ENCODE measurements around the gene PCDH15. TPM values are rescaled to one million over a fixed set of nuclear protein-coding genes. Genes with fewer than 3 reads are reported as not detected.

PCDH15 gene
- total RNA-seq, 1 donor from 2014 or later = not detected

DNA sequence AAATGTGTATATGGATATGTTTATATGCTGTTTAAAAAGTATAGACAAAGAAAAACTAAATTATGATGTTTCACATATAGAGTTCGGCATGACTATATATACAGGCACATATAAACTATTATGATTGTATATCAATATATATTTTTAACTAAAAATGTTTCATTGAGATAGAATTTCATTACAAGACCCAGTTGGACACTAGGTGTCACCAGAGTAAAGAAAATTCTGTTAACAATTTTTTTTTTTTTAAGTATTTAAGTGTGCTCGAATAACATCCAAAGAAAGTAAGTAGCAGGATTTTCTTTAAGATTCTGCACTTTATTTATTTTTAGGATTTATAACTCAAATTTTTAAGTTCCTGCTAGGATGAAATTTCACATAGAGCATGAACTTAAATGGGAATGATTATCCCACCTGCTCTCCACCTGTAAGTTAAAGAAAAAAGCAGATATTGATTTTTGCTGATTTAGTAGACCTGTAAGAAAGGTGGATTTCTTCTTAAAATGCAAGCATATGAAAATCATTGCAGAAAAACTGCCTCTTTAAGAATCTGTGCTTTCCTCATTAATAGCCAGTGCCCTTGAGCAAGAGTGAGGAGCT, 961.5 kb downstream of the PCDH15 start:
- TF ChIP-seq CTCF (IDR thresholded peaks at IDR 0.05) = no peak
- Histone ChIP-seq H3K36me3 (no peaks in the 10 kb centered on the region), H3K4me3 (no peak overlapping the region), H3K27ac (no peak overlapping the region), H3K4me1 (no peaks in the 10 kb centered on the region), H3K27me3 (no peaks in the 10 kb centered on the region), H3K9me3 (no peaks in the 10 kb centered on the region)
- intact Hi-C loops (cut with DNase I) = no loop called here
- DNase-seq (ENCODE audit: low spot score in 2 of 2) = no peak

DNA sequence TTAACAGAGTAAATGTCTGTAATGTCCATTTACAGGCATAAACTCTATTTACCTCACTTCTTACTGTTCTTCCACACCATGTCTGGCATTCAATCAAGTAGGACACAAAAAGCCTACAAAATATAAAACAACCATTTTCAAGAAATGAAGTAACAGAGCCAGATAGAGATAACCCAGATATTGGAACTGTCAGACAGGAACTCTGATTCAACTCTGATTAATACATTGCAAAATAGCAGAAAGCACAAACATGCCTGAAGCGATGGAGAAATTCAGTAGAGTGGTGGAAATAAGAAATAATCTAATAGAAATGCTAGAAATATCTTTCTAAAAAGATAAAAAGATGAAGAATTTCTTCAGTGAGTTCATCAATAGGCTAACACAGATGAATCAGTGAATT, 964.4 kb downstream of the PCDH15 start:
- Histone ChIP-seq H3K27me3 (no peaks in the 10 kb centered on the region), H3K36me3 (no peaks in the 10 kb centered on the region), H3K4me3 (no peak overlapping the region), H3K27ac (no peak overlapping the region), H3K9me3 (no peaks in the 10 kb centered on the region), H3K4me1 (no peaks in the 10 kb centered on the region)
- DNase-seq (ENCODE audit: low spot score in 2 of 2) = no peak
- TF ChIP-seq CTCF (IDR thresholded peaks at IDR 0.05) = no peak
- intact Hi-C loops (cut with DNase I) = no loop called here

GRCh38 chr10:53833908-53834307, 967.1 kb downstream of the PCDH15 start:
- Histone ChIP-seq H3K27ac (no peak overlapping the region), H3K36me3 (no peaks in the 10 kb centered on the region), H3K27me3 (no peaks in the 10 kb centered on the region), H3K4me3 (no peak overlapping the region), H3K4me1 (no peaks in the 10 kb centered on the region), H3K9me3 (no peaks in the 10 kb centered on the region)
- no peak for DNase-seq (ENCODE audit: low spot score in 2 of 2)
- intact Hi-C loops (cut with DNase I) = no loop called here
- no peak for TF ChIP-seq CTCF (IDR thresholded peaks at IDR 0.05)

DNA sequence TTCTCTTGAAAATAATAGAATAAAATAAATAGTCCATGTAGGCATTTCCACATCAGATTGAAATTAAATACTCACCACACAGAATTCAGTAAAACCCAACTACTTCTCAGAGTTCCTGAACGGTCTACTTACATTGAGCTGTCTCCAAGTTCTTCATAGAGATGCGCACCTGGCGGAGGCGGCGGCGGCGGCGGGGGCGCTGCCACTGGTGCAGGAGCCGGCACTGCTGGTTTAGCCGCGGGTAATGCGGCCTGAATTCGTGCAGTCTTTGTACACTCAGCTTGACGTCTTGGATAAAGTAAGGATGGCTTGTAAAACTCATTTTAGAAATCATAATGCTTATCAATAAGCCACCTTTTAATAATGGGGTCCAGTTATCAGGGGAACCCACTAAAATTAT, 973.8 kb downstream of the PCDH15 start:
- no peak for DNase-seq (ENCODE audit: low spot score in 2 of 2)
- H3K9me3 ChIP-seq = no peaks in the 10 kb centered on the region
- H3K27ac ChIP-seq = no peak overlapping the region
- no peak for TF ChIP-seq CTCF (IDR thresholded peaks at IDR 0.05)
- H3K27me3 ChIP-seq = no peaks in the 10 kb centered on the region
- H3K36me3 ChIP-seq = no peaks in the 10 kb centered on the region
- intact Hi-C loops (cut with DNase I) = no loop called here
- H3K4me1 ChIP-seq = no peaks in the 10 kb centered on the region
- no peak overlapping the region for H3K4me3 ChIP-seq

- Histone ChIP-seq H3K4me3 (no peak overlapping the region), H3K27ac (no peak overlapping the region), H3K27me3 (no peaks in the 10 kb centered on the region), H3K4me1 (no peaks in the 10 kb centered on the region), H3K36me3 (no peaks in the 10 kb centered on the region), H3K9me3 (no peaks in the 10 kb centered on the region)
- intact Hi-C loops (cut with DNase I) = no loop called here
- DNase-seq (ENCODE audit: low spot score in 2 of 2) = no peak
- no peak for TF ChIP-seq CTCF (IDR thresholded peaks at IDR 0.05)
Measured at GRCh38 chr10:53808677-53809372, 992.2 kb downstream of the PCDH15 start.
